DMS153 (cell line): ENCODE results near the gene EVA1A.
A peak's percentile ranks its signal among the peaks of the same experiment; 100 is the strongest.

Experiments used
- DNase-seq: peaks from one replicate; lab custom pipeline; 2025; lab: John Stamatoyannopoulos, UW

Gene EVA1A

GRCh38 chr2:75589391-75590105 lies 28.8 kb upstream of the EVA1A start:
- no peak for DNase-seq

GRCh38 chr2:75587954-75588587 lies 27.3 kb upstream of the EVA1A start:
- DNase-seq = peak; percentile 88

- DNase-seq = no peak
Measured at GRCh38 chr2:75586971-75587370, 26.2 kb upstream of the EVA1A start.

- DNase-seq = no peak
Measured at GRCh38 chr2:75582840-75583239, 22.1 kb upstream of the EVA1A start.

GRCh38 chr2:75580606-75581005 lies 19.9 kb upstream of the EVA1A start:
- DNase-seq = no peak

GRCh38 chr2:75580156-75580555 lies 19.4 kb upstream of the EVA1A start:
- DNase-seq = no peak

GRCh38 chr2:75579186-75579585 lies 18.4 kb upstream of the EVA1A start:
- DNase-seq = no peak

- no peak for DNase-seq
Measured at GRCh38 chr2:75577280-75577679, 16.5 kb upstream of the EVA1A start.

- no peak for DNase-seq
Measured at GRCh38 chr2:75574106-75574505, 13.4 kb upstream of the EVA1A start.

- DNase-seq = no peak
Measured at GRCh38 chr2:75573145-75573878, 12.6 kb upstream of the EVA1A start.

- DNase-seq = no peak
Measured at GRCh38 chr2:75571730-75572430, 11.1 kb upstream of the EVA1A start.

- no peak for DNase-seq
Measured at GRCh38 chr2:75570948-75571729, 10.4 kb upstream of the EVA1A start.

- DNase-seq = no peak
Measured at GRCh38 chr2:75570024-75570947, 9.5 kb upstream of the EVA1A start.

GRCh38 chr2:75569546-75569945 lies 8.8 kb upstream of the EVA1A start:
- no peak for DNase-seq

- DNase-seq = no peak
Measured at GRCh38 chr2:75568174-75568573, 7.4 kb upstream of the EVA1A start.

- DNase-seq = peak; percentile 16
Measured at GRCh38 chr2:75565472-75566462, 5.0 kb upstream of the EVA1A start.

- DNase-seq = no peak
Measured at GRCh38 chr2:75564713-75565359, 4.1 kb upstream of the EVA1A start.

GRCh38 chr2:75564026-75564688 lies 3.4 kb upstream of the EVA1A start:
- DNase-seq = no peak
